ENCODE results near the gene SERPIND1.

DNA sequence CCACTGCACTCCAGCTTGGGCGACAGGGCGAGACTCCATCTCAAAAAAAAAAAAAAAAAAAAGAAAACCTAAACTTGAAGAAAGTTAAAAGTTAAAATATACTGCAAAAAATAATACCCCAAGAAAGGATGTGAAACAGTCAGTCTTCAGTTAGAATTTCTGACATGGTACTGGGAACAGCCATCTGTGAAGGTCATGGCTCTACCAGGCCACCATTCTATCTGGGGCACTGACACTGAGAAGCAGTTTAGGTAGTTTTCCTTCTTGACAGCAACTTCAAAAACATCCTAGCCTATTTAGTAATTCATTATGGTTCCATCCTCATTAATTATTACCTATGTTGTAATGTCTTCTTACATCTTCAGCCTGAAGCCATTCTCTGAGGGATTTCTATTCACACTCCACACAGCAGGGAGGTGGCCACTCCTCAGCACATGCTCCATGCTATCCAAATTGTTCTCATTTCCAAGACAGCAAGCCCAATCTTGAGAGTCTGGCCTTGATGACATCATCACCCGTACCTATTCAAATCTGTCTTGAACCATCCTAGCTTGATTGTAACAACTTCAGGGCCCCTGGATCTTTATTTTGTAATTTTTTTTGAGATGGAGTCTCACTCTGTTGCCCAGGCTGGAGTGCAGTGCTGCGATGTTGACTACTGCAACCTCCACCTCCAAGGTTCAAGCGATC, 38.2 kb downstream of the SERPIND1 start:
- TF ChIP-seq, protein P1, sequence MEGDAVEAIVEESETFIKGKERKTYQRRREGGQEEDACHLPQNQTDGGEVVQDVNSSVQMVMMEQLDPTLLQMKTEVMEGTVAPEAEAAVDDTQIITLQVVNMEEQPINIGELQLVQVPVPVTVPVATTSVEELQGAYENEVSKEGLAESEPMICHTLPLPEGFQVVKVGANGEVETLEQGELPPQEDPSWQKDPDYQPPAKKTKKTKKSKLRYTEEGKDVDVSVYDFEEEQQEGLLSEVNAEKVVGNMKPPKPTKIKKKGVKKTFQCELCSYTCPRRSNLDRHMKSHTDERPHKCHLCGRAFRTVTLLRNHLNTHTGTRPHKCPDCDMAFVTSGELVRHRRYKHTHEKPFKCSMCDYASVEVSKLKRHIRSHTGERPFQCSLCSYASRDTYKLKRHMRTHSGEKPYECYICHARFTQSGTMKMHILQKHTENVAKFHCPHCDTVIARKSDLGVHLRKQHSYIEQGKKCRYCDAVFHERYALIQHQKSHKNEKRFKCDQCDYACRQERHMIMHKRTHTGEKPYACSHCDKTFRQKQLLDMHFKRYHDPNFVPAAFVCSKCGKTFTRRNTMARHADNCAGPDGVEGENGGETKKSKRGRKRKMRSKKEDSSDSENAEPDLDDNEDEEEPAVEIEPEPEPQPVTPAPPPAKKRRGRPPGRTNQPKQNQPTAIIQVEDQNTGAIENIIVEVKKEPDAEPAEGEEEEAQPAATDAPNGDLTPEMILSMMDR (IDR thresholded peaks at IDR 0.05; ENCODE audit: poor library complexity) = no peak
- TF ChIP-seq EZH2phosphoT487 (IDR thresholded peaks at IDR 0.05; ENCODE audit: low read depth, severe bottlenecking, unreplicated experiment) (no peak), EZH2 (IDR thresholded peaks at IDR 0.05; ENCODE audit: borderline replicate concordance) (no peak)
